Esophagus squamous epithelium (tissue), 4 donors: Measurements from ENCODE around the gene ZNF273.

Source experiments
- CTCF ChIP-seq, 6 experiments: fragments of 450-650 bp in 4 of 6; fragments of 200-600 bp in 2 of 6; sonication (generic) in 2 of 6; IDR thresholded peaks; one replicate each; pipeline ENCODE4 v1.5.1; 2016 to 2019; ENCODE audit warnings: antibody characterized with exemption in 6 of 6, mild to moderate bottlenecking in 4 of 6, moderate library complexity in 4 of 6
- POLR2A ChIP-seq, 4 donors: fragments of 450-650 bp; IDR thresholded peaks; one replicate each; pipeline ENCODE4 v1.6.1; 2017; ENCODE audit warnings: antibody characterized with exemption in 4 of 4, mild to moderate bottlenecking in 4 of 4, moderate library complexity in 3 of 4

GRCh38 chr7:64904008-64904407 is 935 bp downstream of the ZNF273 start:
- TF ChIP-seq CTCF (IDR thresholded peaks at IDR 0.05) (no peak), POLR2A (IDR thresholded peaks at IDR 0.05) (no peak)
